ENCODE data around the gene TKT.

DNA sequence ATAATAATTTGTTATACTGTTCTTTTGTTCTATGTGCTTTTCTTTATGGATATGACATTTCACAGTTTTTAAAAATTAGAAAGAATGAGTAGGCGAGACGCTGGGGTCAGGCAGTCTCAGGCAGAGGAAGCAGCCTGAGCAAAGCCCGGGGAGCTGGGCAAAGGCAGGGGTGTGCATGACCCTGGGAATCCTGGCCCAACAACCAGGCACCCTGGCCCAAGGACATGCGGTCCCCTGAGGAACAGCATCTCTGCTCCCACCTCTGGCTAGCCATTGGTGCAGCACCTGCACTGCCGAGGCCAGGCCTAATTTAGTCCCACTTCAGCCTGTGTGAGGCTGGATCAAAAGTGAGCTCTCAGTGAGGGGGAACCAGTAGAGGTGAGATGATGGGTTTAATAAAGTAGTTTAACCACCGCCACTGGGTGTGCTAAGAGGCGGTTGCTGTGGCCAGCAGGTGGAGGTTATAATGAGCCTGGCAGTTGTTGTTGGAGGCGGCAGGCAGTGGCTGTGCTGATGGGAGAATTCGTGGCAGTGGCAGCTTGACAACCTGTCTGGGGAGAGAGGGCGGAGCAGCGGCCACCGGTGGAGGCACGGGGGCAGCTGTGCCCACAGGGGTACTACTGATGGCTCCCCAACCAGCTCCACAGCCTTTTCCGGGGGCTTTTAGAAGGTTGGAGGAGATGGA lies 53.3 kb downstream of the TKT start:
- TF ChIP-seq, protein P1, sequence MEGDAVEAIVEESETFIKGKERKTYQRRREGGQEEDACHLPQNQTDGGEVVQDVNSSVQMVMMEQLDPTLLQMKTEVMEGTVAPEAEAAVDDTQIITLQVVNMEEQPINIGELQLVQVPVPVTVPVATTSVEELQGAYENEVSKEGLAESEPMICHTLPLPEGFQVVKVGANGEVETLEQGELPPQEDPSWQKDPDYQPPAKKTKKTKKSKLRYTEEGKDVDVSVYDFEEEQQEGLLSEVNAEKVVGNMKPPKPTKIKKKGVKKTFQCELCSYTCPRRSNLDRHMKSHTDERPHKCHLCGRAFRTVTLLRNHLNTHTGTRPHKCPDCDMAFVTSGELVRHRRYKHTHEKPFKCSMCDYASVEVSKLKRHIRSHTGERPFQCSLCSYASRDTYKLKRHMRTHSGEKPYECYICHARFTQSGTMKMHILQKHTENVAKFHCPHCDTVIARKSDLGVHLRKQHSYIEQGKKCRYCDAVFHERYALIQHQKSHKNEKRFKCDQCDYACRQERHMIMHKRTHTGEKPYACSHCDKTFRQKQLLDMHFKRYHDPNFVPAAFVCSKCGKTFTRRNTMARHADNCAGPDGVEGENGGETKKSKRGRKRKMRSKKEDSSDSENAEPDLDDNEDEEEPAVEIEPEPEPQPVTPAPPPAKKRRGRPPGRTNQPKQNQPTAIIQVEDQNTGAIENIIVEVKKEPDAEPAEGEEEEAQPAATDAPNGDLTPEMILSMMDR (IDR thresholded peaks at IDR 0.05): no peak
- TF ChIP-seq EP300 (IDR thresholded peaks at IDR 0.05): no peak

All from upper lobe of left lung (tissue), 4 donors.